ENCODE data around the gene IQCK. TPM values are rescaled to one million over a fixed set of nuclear protein-coding genes. Genes with fewer than 3 reads are reported as not detected.

Gene IQCK
- total and polyA plus RNA-seq, 2 donors (not counting 1 experiment from before 2014, with no cell fraction given), result 4.6 to 9.9 TPM

DNA sequence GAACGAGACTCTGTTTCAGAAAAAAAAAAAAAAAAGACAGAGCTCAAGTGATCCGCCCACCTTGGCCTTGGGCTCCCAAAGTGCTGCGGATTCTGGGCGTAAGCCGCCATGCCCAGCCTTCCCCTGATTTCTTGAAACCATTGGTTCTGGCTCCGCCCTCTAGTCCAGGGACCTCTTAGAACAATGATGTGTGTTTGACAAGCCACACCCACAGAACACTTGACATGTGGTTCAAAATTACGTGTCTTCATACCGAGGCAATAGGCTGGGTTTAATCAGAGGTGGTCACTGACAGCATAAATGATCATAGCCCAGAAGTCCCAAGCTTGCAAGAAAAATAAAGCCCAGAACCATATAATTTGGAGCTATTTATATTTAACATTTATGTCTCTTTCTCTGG is 23.1 kb upstream of the IQCK start:
- H3K9me3 ChIP-seq (ENCODE audit: control insufficient read depth, insufficient read depth, low read depth, low read length), result no peaks in the 10 kb centered on the region
- no peak overlapping the region for H2AFZ ChIP-seq (ENCODE audit: low read length)
- no peak overlapping the region for H3K27ac ChIP-seq (ENCODE audit: insufficient read depth, low read length)
- no peaks in the 10 kb centered on the region for H3K79me2 ChIP-seq (ENCODE audit: control insufficient read depth, insufficient read depth, low read length)
- TF ChIP-seq EZH2 (IDR thresholded peaks at IDR 0.05; ENCODE audit: low read length, missing control alignments), result no peak
- TF ChIP-seq, protein P1, sequence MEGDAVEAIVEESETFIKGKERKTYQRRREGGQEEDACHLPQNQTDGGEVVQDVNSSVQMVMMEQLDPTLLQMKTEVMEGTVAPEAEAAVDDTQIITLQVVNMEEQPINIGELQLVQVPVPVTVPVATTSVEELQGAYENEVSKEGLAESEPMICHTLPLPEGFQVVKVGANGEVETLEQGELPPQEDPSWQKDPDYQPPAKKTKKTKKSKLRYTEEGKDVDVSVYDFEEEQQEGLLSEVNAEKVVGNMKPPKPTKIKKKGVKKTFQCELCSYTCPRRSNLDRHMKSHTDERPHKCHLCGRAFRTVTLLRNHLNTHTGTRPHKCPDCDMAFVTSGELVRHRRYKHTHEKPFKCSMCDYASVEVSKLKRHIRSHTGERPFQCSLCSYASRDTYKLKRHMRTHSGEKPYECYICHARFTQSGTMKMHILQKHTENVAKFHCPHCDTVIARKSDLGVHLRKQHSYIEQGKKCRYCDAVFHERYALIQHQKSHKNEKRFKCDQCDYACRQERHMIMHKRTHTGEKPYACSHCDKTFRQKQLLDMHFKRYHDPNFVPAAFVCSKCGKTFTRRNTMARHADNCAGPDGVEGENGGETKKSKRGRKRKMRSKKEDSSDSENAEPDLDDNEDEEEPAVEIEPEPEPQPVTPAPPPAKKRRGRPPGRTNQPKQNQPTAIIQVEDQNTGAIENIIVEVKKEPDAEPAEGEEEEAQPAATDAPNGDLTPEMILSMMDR (conservative IDR thresholded peaks at IDR 0.05 in 1 of 2, IDR thresholded peaks at IDR 0.05 in 1 of 2; ENCODE audit: low read depth in 1 of 2, low read length in 2 of 2), result no peak
- no peaks in the 10 kb centered on the region for H4K20me1 ChIP-seq (ENCODE audit: control insufficient read depth, extremely low read depth, insufficient read depth, low read length)
- no peak overlapping the region for H3K4me2 ChIP-seq (ENCODE audit: extremely low read depth, insufficient read depth, low read length)
- DNase-seq (ENCODE audit: low read depth in 2 of 2), result no peak
- peaks cover 10% of the 10 kb centered on the region for H3K36me3 ChIP-seq (ENCODE audit: control insufficient read depth, insufficient read depth, low read length)
- H3K27me3 ChIP-seq (ENCODE audit: control insufficient read depth, insufficient read depth, low read length), result no peaks in the 10 kb centered on the region
- peaks cover 13% of the 10 kb centered on the region for H3K4me1 ChIP-seq (ENCODE audit: control insufficient read depth, extremely low read depth, insufficient read depth, low read length)
- no peak overlapping the region for H3K9ac ChIP-seq (ENCODE audit: insufficient read depth, low read length)
- no peak overlapping the region for H3K4me3 ChIP-seq (replicated peaks in 1 of 4; ENCODE audit: control extremely low read depth in 1 of 4, insufficient read depth in 1 of 4, low read depth in 3 of 4, low read length in 4 of 4)

DNA sequence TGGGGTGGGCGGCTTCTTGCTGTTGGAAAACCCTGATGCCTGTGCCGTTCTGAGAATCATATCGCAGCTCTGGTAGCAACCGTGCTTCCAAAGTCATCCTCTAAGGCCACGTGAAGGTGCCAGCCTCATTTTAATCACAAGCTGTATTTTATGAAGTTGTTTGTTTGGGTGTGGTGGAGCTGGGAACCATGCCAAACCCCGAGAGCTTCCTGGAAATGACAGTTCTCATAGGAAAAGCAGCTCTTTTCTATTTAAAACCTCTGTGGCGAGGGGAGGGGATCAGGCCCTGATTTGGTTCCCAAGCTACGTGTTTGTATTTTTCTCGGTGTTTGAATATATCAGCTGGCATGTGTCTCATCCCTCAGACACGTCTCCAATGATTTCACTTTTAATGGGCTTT is 21.7 kb upstream of the IQCK start:
- H3K4me3 ChIP-seq (replicated peaks in 1 of 4; ENCODE audit: control extremely low read depth in 1 of 4, insufficient read depth in 1 of 4, low read depth in 3 of 4, low read length in 4 of 4), result no peak overlapping the region
- no peak overlapping the region for H2AFZ ChIP-seq (ENCODE audit: low read length)
- H3K4me2 ChIP-seq (ENCODE audit: extremely low read depth, insufficient read depth, low read length), result no peak overlapping the region
- TF ChIP-seq, protein P1 (conservative IDR thresholded peaks at IDR 0.05 in 1 of 2, IDR thresholded peaks at IDR 0.05 in 1 of 2; ENCODE audit: low read depth in 1 of 2, low read length in 2 of 2), result no peak
- TF ChIP-seq EZH2 (IDR thresholded peaks at IDR 0.05; ENCODE audit: low read length, missing control alignments), result no peak
- peaks cover 20% of the 10 kb centered on the region for H3K4me1 ChIP-seq (ENCODE audit: control insufficient read depth, extremely low read depth, insufficient read depth, low read length)
- peaks cover 9% of the 10 kb centered on the region for H3K36me3 ChIP-seq (ENCODE audit: control insufficient read depth, insufficient read depth, low read length)
- no peaks in the 10 kb centered on the region for H3K79me2 ChIP-seq (ENCODE audit: control insufficient read depth, insufficient read depth, low read length)
- H3K27me3 ChIP-seq (ENCODE audit: control insufficient read depth, insufficient read depth, low read length), result no peaks in the 10 kb centered on the region
- H4K20me1 ChIP-seq (ENCODE audit: control insufficient read depth, extremely low read depth, insufficient read depth, low read length), result no peaks in the 10 kb centered on the region
- DNase-seq (ENCODE audit: low read depth in 2 of 2), result peak; percentile 90 to 93
- H3K27ac ChIP-seq (ENCODE audit: insufficient read depth, low read length), result peak overlapping the region; percentile 82
- H3K9me3 ChIP-seq (ENCODE audit: control insufficient read depth, insufficient read depth, low read depth, low read length), result no peaks in the 10 kb centered on the region
- H3K9ac ChIP-seq (ENCODE audit: insufficient read depth, low read length), result peak overlapping the region; percentile 17

DNA sequence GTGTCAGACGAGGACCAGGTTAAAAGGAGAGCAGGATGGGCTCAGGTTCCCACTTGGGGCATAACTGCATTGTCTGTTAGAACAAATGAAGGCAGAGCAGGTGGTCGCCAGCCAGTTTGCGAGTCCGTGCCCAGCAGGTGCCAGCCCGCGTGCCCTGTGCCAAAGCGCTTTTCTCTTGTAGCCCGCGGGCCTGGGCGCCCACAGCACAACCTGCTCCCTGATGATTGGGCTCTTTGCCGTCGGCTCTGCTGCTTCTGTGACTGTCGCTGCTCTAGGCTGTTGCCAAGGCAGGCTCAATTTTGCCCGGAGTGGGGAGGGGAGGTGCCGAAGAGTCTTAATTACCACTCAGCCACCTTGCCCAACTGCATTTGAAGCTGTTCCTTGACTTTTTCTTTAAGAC is 21.1 kb upstream of the IQCK start:
- Histone ChIP-seq H3K36me3 (ENCODE audit: control insufficient read depth, insufficient read depth, low read length) (peaks cover 6% of the 10 kb centered on the region), H3K27ac (ENCODE audit: insufficient read depth, low read length) (peak overlapping the region; percentile 82), H3K4me3 (replicated peaks in 1 of 4; ENCODE audit: control extremely low read depth in 1 of 4, insufficient read depth in 1 of 4, low read depth in 3 of 4, low read length in 4 of 4) (no peak overlapping the region), H3K9me3 (ENCODE audit: control insufficient read depth, insufficient read depth, low read depth, low read length) (no peaks in the 10 kb centered on the region), H3K4me2 (ENCODE audit: extremely low read depth, insufficient read depth, low read length) (no peak overlapping the region), H2AFZ (ENCODE audit: low read length) (no peak overlapping the region), H3K27me3 (ENCODE audit: control insufficient read depth, insufficient read depth, low read length) (no peaks in the 10 kb centered on the region), H3K79me2 (ENCODE audit: control insufficient read depth, insufficient read depth, low read length) (no peaks in the 10 kb centered on the region), H4K20me1 (ENCODE audit: control insufficient read depth, extremely low read depth, insufficient read depth, low read length) (no peaks in the 10 kb centered on the region), H3K9ac (ENCODE audit: insufficient read depth, low read length) (peak overlapping the region; percentile 60), H3K4me1 (ENCODE audit: control insufficient read depth, extremely low read depth, insufficient read depth, low read length) (peaks cover 20% of the 10 kb centered on the region)
- DNase-seq (ENCODE audit: low read depth in 2 of 2), result no peak
- TF ChIP-seq EZH2 (IDR thresholded peaks at IDR 0.05; ENCODE audit: low read length, missing control alignments), result no peak
- TF ChIP-seq, protein P1 (conservative IDR thresholded peaks at IDR 0.05 in 1 of 2, IDR thresholded peaks at IDR 0.05 in 1 of 2; ENCODE audit: low read depth in 1 of 2, low read length in 2 of 2), result no peak

All from fibroblast of lung (primary cell).